HG03066 (cell line): ENCODE results near the gene DEFB125.

ENCODE experiments used
- ATAC-seq: cut with Tn5 transposase; IDR thresholded peaks from one replicate; pipeline ENCODE4 v1.9.1; 2021; ENCODE audit warnings: low read depth; ENCODE audit not compliant: unreplicated experiment

Gene DEFB125

DNA sequence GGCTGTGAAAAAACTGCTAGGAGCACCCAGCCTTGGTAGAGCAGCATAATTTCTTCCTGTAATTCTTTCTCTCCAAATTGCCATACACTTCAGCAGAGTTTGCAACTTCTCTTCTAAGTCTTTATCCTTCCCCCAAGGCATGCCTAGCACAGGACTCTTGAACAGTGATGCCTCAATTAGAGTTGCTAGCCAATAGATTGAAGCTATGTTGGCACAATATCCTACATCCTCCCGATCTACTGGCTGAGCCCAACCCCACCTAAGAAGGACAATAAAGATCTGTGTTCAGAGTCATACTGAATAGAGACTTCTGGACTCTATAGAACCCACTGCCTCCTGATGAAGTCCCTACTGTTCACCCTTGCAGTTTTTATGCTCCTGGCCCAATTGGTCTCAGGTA, 54.8 kb downstream of the DEFB125 start, which contains the start of gene DEFB126:
TSS of gene DEFB126 (plus strand) at position 301 of the 400 bp plus-strand sequence. CDS start at position 340, 39 bp downstream.
- no peak for ATAC-seq

DNA sequence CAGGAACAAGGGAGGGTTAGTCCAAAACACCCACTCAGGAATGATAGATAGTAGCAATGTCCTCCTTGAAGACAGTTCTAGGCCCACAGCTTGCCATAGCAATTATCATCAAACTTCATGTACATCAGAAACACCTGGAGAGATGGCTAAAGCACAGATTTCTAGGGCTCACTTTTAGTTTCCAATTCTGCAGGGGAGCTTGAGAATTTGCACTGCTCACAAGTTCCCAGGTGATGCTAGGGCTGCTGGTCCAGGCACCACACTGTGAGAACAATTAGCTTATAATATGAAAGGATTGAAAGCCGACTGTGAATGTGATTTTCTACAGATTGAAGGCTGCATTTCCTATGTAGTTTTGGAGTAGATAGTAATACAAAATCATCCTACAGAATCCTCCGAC, 58.4 kb downstream of the DEFB125 start:
- no peak for ATAC-seq
